HuH-7.5 (cell line): ENCODE measurements around the gene TMEM218.

ENCODE experiments used
- DNase-seq: peaks from one replicate; pipeline ENCODE4 v3.0.0; 2011; ENCODE audit warnings: low spot score

Gene TMEM218

GRCh38 chr11:125129316-125129993, 18.0 kb upstream of the TMEM218 start:
- DNase-seq: no peak

GRCh38 chr11:125128450-125128849, 17.0 kb upstream of the TMEM218 start:
- no peak for DNase-seq

GRCh38 chr11:125124618-125124992, 13.2 kb upstream of the TMEM218 start:
- DNase-seq: no peak

- DNase-seq: peak; percentile 49
These were observed 12.7 kb upstream of the TMEM218 start for GRCh38 chr11:125123947-125124617.

GRCh38 chr11:125123194-125123946, 11.9 kb upstream of the TMEM218 start:
- DNase-seq: no peak

GRCh38 chr11:125117429-125117828, 6.0 kb upstream of the TMEM218 start:
- no peak for DNase-seq

GRCh38 chr11:125114518-125114917, 3.1 kb upstream of the TMEM218 start:
- no peak for DNase-seq

- no peak for DNase-seq
These were observed 780 bp upstream of the TMEM218 start for GRCh38 chr11:125112208-125112604.

- DNase-seq: no peak
These were observed 454 bp downstream of the TMEM218 start for GRCh38 chr11:125111001-125111342.

GRCh38 chr11:125110506-125110905, 920 bp downstream of the TMEM218 start:
- no peak for DNase-seq

GRCh38 chr11:125108469-125108868, 3.0 kb downstream of the TMEM218 start:
- DNase-seq: no peak

- no peak for DNase-seq
These were observed 5.5 kb downstream of the TMEM218 start for GRCh38 chr11:125105926-125106325.

- no peak for DNase-seq
These were observed 8.9 kb downstream of the TMEM218 start for GRCh38 chr11:125102510-125102909.

GRCh38 chr11:125102025-125102424, 9.4 kb downstream of the TMEM218 start:
- no peak for DNase-seq

GRCh38 chr11:125101596-125101995, 9.8 kb downstream of the TMEM218 start:
- no peak for DNase-seq

GRCh38 chr11:125100136-125100535, 11.3 kb downstream of the TMEM218 start:
- DNase-seq: no peak

- DNase-seq: no peak
These were observed 16.7 kb downstream of the TMEM218 start for GRCh38 chr11:125094731-125095130.

GRCh38 chr11:125093502-125093901, 17.9 kb downstream of the TMEM218 start:
- no peak for DNase-seq

- no peak for DNase-seq
These were observed 18.8 kb downstream of the TMEM218 start for GRCh38 chr11:125092669-125093068.

GRCh38 chr11:125091877-125092664, 19.4 kb downstream of the TMEM218 start:
- DNase-seq: no peak

- DNase-seq: peak; percentile 49
These were observed 20.1 kb downstream of the TMEM218 start for GRCh38 chr11:125091247-125091876.

- no peak for DNase-seq
These were observed 20.6 kb downstream of the TMEM218 start for GRCh38 chr11:125090816-125091215.
